ENCODE measurements around the gene TAOK1. TPM values are rescaled to one million over a fixed set of nuclear protein-coding genes. Genes with fewer than 3 reads are reported as not detected.
A peak's percentile ranks its signal among the peaks of the same experiment; 100 is the strongest.
"Not testable (repeated sequence)": the region's sequence is repeated elsewhere in the genome, so short reads cannot be mapped to it uniquely, and the experiment has no call there.

TAOK1 gene
- total RNA-seq, 1 donor from 2014 or later, result 41.1 TPM

DNA sequence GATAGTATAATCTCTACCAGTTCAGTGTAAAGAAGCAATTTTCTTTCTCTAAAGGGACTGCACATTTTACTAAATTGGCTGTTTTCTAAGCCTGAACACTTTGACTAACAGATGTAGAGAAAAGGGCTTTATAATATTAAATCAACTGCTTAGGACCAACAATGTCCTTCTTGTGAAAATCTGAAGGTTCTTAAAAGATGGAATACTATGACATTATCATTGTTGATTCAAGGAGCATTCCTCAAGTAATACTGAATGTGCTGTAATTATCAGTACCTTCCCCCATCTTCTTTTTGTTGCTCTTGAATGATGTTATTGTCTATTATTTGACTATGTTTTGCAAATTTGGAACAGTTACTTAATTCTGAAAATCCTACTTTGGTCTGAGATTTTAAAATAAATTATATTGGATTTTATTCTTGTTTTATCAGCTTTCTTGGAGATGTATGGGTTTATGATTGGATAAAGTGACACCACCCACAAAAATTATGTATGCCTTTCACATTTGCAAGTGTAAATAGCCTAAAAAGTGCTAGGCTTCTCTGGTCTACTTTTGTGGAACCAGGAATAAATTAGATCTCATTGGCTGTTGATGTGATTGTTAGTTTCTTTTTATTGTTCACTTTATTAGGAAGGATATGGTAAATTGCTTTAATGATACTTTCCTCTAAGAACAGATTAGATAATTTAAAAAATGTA lies 53.0 kb downstream of the TAOK1 start:
- no peak for DNase-seq (ENCODE audit: low read depth in 2 of 2)

DNA sequence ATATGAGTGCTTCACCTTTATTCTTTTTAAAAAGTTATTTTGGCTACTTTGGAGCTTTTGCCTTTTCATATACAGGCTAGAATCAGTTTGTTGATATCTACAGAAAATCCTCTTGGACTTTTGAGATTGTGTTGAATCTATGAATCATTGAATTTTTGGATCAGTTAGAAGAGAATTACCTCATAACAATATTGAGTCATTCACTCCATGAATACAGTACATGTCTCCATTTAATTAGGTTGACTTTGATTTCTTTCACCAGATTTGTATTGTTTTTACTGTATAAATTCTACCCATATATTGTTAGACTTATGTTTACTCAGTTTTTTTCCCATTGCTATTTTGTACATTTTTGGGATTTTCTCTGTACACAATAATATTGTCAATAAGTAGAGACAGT lies 54.4 kb downstream of the TAOK1 start:
- peak; percentile 14 to 50 for DNase-seq (ENCODE audit: low read depth in 2 of 2)

DNA sequence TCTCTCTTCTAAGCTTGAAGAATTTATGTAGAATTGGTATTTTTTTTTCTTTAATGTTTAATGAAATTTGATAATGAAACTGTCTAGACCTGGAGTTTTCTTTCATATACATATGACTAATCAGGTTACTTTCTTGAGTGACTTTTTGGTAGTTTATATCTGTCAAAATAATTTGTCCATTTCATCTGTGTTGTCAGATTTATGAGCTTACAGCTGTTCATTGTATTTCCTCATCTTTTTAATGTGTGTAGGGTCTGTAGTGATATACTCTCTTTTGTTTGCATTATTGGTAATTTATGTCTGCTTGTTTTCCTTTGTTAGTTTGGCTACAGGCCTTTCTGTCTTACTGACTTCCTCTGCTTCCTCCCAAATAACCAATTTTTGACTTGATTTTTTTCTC lies 55.7 kb downstream of the TAOK1 start:
- DNase-seq (ENCODE audit: low read depth in 2 of 2), result peak; percentile 23 to 29

DNA sequence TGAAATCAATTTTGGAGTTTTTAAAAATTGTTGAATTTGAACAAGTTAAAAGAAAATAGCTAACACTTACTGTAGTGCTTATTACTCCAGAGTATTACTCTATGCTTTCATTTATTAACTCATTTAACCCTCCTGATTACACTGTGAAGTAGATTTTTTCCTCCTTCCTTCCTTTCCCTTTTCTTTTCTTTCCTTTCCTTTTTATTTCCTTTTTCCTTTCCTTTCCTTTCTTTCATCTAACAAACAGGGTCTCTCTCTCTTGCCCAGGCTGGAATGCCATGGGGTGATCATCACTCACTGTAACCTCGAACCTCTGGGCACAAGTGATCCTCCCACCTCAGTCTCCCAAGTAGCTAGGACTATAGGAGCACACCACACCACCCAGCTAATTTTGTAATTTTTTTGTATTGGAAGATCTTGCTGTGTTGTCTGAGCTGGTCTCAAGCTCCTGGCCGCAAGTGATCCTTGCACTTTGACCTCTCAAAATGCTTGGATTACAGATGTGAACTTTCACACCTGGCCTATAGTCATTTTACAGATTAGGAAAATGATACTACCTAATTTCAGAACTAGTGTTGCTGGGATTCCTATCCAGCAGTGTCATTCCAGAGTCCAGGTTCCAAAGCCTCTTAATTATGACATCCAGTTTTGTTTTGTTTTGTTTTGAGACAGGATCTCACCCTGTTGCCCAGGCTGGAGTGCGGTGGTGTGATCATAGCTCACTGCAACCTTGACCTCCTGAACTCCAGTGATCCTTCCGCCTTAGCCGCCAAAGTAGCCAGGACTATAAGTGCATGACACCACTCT lies 59.9 kb downstream of the TAOK1 start:
- no peak for DNase-seq (ENCODE audit: low read depth in 2 of 2)

DNA sequence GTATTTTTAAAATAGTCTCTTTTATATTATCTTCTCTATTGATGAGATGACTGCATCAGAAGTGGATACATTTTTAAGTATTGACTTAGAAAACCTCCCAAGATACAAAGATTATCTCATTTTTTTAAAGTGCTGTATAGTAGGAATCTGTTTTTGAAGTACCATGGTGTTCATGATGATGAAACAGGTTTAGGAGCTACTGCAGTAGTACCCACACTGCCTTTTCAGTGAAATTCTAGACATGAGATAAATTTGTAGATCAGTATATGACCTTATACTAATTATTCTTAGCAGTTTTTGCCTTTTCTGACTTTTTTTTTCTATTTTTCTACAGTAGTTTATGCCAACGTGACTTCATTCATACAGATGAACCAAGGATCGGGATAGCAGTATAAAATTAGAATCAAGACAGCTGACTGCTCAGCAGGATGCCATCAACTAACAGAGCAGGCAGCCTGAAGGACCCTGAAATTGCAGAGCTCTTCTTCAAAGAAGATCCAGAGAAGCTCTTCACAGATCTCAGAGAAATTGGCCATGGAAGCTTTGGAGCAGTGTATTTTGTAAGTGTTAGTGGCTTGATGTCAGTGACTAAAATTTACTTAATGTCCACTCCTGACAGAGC lies 61.1 kb downstream of the TAOK1 start:
- no peak for DNase-seq (ENCODE audit: low read depth in 2 of 2)

DNA sequence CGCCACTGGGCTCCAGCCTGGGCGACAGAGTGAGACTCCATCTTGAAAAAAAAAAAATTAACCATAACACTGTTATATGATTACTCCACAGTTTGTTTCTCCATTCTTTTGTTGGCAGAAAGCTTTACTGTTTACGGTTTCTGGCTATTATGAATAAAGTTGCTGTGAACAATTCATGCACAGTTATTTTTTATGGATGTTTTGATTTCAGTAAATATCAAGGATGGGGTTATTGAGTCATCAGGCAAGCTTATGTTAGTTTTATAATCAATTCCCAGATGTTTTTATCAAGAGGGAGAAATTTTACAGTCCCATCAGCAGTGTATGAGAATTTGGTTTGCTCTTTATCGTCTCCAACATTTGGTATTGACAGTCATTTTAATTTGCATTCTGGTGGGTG lies 67.9 kb downstream of the TAOK1 start:
- no peak for DNase-seq (ENCODE audit: low read depth in 2 of 2)

DNA sequence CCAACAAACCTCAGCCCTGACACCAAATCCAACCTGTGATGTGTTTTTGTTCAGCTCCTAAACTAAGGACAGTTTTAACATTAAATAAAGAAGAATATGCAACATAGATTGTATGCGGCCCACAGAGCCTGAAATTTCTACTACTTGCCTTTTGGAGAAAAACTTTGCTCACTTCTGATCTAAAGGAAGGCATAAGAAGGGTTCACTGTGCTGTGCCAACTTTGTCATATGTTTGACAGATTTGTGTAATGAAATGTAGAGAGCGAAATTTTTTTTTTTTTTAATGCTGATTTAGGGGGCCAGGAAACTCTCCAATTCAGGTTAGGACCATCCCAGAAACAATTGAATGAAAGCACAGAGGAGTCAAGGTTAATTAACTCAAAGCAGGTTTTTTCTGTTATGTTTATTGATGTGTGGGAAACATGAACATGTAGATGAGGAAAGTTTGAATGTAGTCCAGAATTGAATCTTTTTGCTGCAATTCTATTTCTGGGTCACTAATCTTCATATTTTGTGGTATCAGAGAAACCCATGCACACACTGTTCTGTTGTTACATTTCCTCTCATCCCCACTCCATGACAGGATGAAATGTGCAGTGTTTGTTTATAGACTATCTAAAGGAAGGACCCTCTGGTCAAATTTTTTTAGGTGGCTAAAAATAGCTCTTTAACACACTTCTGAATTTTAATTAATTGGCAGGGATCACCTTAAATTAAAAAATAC lies 71.5 kb downstream of the TAOK1 start:
- DNase-seq (ENCODE audit: low read depth in 2 of 2), result no peak

DNA sequence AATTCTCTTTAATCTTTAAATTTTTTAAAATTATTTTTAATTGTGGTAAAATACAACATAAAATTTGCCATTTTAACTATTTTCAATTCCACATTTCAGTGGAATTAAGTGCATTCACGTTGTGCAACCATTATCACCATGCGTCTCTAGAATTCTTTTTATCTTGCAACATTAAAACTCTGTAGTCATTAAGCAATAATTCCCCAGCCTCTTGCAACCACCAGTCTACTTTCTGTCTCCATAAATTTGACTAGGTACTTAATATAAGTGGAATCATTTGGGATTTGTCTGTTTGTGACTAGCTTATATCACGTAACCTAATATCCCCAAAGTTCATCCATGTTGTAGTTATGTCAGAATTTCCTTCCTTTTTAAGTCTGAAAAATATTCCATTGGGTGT lies 79.1 kb downstream of the TAOK1 start:
- DNase-seq (ENCODE audit: low read depth in 2 of 2), result no peak

DNA sequence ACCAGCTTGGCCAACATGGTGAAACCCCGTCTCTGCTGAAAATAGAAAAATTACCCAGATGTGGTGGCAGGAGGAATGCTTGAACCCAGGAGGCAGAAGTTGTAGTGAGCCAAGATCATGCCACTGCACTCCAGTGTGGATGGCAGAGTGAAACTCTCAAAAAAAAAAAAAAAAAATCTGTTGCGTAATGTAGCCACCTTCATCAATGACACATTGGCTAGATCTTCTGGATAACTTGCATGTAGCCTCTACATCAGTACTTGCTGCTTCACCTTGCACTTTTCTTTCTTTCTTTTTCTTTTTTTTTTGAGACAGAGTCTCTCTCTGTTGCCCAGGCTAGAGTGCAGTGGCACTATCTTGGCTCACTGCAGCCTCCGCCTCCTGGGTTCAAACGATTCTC lies 83.3 kb downstream of the TAOK1 start:
- DNase-seq (ENCODE audit: low read depth in 2 of 2), result not testable (repeated sequence)

DNA sequence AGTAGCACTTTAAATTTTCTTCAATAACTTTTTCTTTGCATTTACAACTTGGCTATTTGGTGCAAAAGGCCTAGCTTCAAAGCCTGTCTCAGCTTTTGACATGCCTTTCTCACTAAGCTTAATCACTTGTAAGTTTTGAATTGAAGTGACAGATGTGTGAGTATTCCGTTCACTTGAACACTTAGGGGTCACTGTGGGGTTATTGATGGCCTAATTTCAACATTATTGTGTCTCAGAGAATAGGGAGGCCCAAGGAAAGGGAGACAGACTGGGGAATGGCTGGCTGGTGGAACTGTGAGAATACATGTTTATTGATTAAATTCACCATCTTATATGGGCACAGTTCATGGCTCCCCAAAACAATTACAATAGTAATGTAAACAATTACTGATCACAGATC lies 84.1 kb downstream of the TAOK1 start:
- no peak for DNase-seq (ENCODE audit: low read depth in 2 of 2)

DNA sequence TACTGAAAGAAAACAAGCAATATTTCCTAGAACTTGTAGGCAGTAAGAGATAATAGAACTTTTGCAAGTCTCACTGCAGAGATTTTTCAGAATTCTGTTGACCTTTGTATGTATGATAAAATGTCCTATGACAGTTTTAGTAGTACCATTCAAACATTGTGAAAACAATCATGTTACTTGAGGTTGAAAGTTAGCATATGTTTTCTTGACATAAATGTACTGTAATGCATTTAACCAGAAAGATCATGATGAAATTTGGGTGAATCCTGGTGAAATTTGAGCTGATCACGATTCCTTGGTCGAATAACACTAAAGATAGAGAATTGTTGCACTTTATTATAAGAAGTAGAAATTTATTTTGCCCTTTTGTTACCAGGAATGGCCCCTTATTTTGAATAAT lies 85.7 kb downstream of the TAOK1 start:
- no peak for DNase-seq (ENCODE audit: low read depth in 2 of 2)

DNA sequence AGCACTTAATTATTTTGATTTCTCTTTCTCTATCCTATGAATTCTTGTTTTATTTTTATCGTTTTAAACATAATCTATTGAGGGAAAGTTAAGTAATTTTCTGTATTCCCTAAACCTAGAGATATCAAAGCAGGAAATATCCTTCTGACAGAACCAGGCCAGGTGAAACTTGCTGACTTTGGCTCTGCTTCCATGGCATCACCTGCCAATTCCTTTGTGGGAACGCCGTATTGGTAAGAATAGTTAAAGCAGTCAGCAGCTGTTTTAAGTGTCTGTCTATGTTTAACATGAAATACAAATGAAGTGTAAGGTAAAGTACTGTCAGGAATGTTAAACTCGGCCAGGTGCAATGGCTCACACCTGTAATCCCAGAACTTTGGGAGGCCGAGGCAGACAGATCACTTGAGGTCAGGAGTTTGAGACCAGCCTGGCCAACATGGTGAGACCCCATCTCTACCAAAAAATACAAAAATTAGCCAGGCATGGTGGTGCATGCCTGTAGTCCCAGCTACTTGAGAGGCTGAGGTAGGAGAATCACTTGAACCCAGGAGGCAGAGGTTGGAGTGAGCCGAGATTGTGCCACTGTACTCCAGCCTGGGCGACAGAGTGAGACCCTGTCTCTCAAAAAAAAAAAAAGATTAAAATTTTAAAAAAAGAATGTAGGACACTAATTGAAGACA lies 90.2 kb downstream of the TAOK1 start:
- peak in 1 of 2 donors; percentile 9 for DNase-seq (ENCODE audit: low read depth in 2 of 2)

DNA sequence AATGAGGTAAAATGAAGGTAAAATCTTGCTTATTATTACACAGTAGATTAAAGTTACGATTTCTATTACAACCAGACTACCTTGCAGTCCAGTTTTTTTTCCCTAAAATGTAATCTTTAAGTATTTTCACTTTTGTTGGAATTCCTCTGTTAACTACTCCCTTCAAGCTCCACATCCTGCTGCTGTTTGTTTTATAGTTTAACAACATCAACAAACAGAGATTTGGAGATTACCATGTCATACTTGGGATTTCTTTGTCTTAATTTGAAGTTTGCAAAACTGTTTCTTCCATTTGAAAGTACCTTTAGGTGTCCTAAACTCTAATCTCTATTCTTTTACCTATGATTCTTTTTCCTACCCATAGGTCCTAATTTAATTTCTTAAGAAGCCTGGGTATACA lies 93.3 kb downstream of the TAOK1 start:
- DNase-seq (ENCODE audit: low read depth in 2 of 2), result no peak

DNA sequence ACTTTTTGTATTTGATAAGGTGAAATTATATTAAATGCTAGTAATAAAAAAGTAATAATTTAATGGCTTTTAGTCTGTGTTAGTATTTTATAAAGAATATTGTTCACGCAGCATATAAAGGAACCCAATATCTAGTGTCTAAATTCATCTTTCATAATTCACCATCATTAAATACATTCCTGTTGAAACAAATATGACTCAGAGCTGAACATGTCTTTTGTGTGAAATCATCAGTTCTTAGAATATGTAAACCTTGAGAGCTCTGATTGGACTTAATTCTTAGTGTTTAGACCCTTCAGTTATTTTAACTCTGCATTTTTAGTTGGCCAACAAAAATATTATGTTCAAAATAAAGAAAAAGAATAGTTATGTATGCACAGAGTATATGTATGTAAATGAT lies 104.8 kb downstream of the TAOK1 start:
- no peak for DNase-seq (ENCODE audit: low read depth in 2 of 2)

DNA sequence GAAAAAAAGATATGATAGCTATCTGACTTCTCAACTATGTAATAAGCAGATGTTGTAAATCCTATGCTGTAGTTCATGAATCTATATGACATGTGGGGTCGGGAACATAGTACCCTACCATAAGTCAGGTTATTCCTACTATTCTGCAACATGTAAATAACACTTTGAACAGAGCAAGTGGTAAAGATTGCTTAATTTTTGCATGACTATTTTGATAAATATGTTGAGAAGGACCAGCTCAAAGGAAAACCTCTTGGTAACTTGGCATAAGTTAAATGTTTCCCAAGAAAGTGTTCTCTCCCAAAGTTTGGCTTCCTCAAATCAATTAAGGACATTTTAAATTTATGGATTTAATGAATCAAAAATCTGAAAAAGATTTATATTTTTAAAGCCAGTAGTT lies 114.5 kb downstream of the TAOK1 start:
- DNase-seq (ENCODE audit: low read depth in 2 of 2), result no peak

DNA sequence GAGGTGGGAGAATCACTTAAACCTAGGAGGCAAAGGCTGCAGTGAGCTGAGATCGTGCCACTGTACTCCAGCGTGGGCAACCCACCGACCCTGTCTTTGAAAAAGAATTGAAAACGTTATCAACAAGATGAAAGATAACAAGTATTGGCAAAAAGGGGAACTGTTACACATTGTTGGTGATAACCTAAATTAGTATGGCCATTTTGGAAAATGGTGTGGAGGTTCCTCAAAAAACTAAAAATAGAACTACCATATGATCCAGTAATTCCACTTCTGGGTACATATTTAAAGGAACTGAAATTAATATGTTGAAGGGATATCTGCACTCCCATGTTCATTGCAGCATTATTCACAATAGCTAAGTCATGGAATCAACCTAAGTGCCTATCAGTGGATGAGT lies 115.7 kb downstream of the TAOK1 start:
- no peak for DNase-seq (ENCODE audit: low read depth in 2 of 2)

DNA sequence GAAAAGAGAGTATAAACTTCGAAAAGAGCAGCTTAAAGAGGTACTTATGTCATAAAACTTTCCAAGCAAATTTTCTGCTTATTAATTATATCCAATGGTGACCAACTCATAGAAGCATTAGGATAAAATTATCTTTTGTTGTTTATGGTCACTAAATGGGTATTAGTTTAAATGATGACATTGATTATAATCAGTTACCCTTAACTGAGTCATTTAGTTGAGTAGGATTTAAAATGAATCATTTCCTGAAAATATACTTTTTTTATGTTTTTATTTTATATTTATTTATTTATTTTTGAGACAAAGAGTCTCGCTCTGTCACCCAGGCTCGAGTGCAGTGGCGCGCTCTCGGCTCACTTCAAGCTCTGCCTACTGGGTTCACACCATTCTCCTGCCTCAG lies 120.8 kb downstream of the TAOK1 start:
- peak in 1 of 2 donors; percentile 22 for DNase-seq (ENCODE audit: low read depth in 2 of 2)

DNA sequence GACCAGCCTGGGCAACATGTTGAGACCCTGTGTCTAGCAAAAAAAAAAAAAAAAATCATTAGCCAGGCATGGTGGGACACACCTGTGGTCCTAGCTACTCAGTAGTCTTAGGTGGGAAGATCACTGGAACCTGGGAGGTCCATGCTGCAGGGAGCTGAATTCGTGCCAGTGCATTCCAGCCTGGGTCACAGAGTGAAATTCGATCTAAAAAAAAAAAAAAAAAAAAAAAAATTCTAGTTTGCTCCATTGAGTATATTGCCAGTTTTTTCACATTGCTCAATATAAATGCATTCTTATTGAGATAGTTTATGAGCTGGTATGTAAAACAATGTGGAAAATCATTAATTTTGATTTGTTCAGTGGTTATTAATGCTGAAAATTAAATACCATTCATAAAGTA lies 124.6 kb downstream of the TAOK1 start:
- no peak for DNase-seq (ENCODE audit: low read depth in 2 of 2)

DNA sequence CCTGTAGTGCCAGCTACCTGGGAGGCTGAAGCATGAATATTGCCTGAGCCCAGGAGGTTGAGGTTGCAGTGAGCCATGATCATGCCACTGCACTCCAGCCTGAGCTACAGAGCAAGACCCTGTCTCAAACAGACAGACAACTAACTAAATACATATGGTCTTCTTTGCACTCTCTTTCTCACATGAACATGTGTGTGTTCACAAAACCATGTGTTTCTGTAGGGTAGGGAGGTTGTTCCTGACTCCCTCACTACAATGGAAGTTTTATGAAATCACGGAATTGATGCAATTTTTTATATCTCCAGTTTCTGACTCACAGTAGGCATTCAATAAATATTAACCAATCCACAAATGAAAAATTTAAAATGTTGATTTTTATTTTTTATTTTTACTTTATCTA lies 128.2 kb downstream of the TAOK1 start:
- DNase-seq (ENCODE audit: low read depth in 2 of 2), result no peak

DNA sequence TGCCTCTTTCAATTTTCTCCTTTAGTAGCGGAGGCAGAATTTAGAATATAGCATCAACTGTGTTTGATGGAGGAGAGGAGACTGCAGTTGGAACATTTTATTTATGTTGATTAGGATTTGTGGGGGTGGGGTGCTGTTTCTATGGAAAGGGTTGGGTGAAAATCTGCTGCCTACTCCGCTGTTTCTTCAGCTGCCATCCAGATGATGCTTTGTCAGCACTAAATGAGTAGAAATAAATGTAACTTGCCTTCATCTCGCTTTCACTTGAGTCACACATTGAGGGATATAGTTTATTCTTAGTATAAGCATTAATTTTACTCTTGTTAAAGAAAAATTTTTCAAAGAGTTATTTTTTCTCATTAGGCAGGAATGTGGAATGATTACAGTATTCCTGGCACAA lies 134.5 kb downstream of the TAOK1 start:
- DNase-seq (ENCODE audit: low read depth in 2 of 2), result no peak

DNA sequence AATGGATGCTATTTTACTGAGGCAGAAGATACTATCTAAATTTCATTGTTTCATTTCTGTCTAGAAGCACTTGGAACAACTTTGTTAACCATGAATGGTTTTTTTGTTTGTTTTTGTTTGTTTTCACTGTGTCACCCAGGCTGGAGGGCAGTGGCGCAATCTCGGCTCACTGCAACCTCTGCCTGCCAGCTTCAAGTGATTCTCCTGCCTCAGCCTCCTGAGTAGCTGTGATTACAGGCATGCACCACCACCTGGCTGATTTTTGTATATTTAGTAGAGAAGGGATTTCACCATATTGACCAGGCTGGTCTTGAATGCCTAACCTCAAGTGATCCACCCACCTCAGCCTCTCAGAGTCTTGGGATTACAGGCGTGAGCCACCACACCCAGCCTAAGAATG lies 136.2 kb downstream of the TAOK1 start:
- DNase-seq (ENCODE audit: low read depth in 2 of 2), result no peak

DNA sequence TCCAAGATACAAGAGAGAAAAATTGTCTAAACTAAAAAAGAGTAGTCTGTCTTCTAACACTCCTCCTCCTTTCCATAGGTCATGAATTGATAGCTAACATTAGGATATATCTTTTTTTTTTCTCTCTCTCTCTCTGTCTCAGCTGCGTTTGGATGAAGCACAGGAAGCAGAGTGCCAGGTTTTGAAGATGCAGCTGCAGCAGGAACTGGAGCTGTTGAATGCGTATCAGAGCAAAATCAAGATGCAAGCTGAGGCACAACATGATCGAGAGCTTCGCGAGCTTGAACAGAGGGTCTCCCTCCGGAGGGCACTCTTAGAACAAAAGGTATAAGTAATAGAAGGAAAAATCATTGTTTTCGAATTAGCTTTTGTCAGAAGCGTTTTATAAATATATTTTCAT lies 143.8 kb downstream of the TAOK1 start:
- DNase-seq (ENCODE audit: low read depth in 2 of 2), result no peak

Measured in lung microvascular endothelial cell (primary cell).